ENCODE measurements around the gene PTPN23.

Gene PTPN23

DNA sequence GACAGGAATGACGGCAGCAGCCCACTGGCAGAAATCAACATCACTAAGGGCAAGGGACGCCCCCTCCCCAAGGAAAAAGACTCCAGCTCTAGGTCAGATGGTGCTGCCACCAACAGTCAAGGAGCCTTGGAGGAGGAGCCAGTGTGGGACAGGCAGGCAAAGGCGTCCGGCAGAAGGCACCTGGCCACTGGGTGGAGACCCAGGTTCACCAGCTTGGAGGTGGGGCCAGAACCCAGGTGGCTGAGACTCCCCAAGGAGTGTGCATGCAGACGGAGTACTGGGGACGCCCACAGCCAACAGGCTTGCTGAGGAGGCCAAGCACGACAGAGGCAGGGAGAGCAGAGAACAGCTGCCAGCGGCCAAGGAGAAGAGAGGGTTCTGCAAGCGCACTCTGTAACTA, 35.2 kb downstream of the PTPN23 start:
- H3K4me3 ChIP-seq (ENCODE audit: low read length): no peak overlapping the region
- DNase-seq (ENCODE audit: low read depth, low spot score): no peak

DNA sequence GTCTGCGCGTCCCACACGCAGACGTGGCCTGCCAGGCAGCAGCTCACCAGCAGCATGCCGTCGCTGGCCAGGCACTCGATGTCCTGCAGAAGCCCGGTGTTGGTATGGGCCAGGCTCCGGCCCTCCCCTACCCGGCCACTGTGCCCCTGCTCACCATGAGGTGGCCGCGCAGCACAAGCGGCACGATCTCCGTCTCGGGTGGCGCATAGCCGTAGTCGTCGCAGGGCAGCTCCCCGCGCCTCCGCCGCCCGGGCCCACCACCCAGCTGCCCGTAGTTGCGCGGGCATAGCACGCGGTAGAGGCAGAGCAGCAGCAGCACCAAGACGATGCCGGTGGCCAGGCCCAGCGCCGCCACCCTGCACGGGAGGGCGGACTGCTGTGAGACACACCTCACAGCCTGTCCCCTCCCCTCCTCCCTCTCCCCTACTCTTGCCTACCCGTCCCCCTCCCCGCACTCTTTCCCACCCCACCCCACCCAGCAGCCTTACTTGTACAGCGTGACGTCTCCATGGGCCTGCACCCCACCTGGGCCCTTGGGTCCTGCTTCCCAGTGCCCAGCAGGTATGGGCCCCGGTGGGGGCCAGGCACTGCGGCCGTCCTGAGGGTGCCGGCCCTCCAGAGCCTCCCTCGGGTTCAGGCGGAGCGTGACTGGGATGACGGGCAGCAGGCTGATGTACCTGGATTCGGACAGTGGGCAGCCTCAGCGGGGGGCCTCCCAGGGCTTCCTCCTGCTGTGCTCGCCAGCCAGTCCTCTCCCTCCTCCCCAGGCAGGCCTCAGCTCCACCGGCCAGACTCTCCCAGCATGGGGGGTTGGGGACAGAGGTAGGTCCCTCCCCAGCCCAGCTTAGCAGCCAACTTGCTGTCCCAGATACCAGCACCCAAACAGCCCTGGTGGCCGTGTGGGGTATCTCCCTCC, 37.6 kb downstream of the PTPN23 start:
- no peak overlapping the region for H3K4me3 ChIP-seq (ENCODE audit: low read length)
- no peak for DNase-seq (ENCODE audit: low read depth, low spot score)

DNA sequence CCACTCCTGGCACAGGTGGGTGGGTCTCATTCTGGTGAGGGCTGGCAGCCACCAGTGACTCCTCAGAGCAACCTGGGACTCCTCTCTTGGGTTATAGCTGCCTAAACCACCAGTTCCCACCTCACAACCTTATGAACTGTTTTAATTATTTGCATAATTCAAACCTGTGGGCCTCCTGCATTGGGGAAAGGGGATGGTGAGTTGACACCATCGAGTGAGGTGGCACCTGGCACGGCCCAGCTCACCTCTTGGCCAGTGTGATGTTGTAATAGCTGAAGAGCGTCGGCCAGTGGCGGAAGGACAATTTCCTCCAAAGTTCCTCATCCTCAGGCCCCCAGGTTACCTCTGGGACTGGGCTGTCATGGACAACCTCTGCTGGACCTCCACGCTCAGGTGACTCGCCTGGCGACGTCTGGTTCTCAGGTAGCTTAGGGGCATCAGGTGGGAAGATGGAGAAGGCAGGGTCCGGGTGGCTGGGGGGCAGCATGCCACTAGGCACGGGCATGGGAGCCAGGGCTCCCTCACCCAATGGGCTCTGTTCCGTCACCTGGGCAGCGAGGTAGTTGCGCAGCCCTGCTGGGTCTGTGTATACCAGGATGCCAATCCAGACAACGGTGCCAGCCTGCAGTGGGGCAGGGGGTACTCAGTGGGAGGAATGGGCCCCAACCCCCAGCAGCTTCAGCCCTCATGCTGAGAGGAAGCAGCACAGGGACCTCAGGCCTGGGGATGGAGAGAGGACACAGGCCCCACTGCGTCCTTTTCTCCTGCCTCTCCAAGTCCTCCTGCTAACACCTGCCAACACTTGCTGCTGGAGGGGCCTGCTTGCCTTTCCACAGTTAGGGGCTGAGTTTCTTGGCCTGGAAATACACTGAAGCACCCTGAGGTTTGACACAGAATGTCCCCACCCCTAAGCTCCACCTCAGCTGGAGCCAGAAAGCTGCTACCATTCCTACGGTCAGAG, 38.5 kb downstream of the PTPN23 start:
- H3K4me3 ChIP-seq (ENCODE audit: low read length): no peak overlapping the region
- DNase-seq (ENCODE audit: low read depth, low spot score): no peak

DNA sequence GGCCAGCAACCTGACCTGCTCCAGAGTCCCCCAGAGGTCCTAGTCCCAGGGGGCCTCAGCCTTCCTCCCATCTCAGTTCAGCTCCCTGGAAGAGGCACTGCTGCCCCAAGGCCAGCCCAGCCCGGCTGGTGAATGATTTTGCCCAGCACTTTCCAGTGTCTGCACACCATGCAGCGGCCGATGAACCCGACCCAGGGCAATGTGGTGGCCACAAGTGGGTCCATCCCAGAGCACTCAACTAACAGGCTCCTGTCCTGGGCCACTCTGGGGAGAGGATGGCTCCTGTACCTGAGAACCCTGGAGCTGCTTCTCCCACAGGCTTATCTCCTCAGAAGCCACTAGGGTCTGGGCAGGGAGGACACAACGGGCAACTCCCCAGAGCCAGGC, 39.2 kb downstream of the PTPN23 start:
- DNase-seq (ENCODE audit: low read depth, low spot score): no peak
- H3K4me3 ChIP-seq (ENCODE audit: low read length): no peak overlapping the region

DNA sequence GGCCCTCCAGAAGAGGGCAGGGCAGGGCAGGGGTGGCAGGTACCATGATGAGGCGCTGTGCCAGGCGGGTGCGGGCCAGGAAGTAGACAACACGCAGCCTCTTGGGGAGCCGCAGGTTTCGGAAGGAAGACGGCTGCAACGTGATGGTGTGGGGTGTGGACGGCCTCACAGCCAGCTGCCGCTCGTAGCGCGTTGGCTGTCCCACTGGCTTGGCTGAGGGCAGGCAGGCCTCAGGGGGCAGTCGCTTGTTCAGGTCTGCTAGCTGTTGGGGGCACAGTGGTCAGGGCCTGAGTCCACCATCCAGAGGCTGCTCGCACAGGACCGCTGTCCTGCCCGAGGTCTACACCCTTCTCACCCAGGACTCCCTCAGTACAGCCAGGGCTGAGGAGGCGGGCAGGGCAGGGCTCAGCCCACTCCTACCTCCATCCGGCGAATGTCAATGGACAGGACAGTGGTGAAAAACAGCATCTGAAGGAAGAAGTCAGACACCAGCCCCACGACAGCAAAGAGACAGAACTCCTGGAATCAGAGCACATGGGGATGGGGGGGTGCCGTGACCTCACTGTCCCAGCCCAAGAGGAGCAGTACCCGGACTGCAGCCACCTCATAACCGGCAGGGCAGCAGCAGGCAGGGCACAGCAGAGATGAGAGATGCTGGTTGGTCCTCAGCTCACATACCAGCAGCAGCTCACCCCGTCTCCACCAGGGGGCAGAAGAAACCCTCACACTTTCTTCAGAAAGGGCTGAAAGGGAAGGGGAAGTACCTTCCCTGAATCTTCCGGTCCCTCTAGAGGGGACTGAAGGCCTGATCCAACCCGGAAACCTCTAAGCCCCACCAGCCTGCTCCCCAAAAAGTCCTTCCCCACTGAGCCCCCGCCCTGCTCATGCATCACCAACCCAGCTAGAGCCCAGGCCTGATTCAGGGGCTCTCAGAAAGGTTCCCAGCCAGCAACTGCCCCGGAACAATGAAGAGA, 40.0 kb downstream of the PTPN23 start:
- peak; percentile 88 for DNase-seq (ENCODE audit: low read depth, low spot score)
- H3K4me3 ChIP-seq (ENCODE audit: low read length): peak overlapping the region; percentile 24

DNA sequence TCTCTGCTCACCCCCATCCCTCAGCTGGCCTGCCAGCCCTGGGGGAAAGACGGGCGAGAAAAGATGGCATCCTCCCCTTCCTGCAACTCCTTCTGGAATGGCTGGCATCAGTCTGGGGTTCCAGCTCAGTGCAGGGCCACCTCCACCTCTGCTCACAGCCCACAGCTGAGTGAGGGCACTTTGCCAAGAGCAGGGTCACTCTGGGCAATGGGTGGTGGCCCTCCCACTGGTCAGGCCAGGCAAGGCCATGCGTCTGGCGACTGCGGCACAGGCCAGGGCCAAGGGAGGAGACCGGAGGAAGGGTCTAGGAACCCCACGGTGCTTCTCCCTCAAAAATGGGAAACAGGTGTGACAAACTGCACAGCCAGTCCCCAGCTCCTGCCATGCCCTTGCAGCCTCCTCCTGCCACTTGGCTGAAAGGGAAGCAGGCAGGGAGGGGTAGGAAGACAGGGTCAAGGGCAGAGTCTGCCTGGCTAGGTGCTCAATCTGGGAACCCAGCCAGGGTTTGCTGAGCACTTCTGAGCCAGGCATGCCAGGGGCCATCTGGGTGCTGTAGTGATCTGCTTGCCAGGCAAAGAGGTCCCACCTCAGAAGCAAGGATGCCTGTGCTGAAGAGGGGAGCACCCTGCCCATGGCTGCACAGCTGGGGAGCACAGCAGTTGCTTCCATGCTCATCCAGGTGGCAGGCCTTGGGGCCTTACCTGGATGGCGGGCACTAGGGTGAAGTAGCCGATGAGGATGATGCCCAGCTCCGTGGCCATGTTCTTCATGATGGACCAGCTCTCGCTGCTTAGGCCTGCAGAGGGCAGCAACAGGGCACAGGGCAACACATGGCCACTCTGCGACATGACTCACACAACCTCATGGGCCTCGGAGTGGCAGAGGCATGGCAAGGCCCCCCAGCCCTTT, 41.2 kb downstream of the PTPN23 start:
- H3K4me3 ChIP-seq (ENCODE audit: low read length): peak overlapping the region; percentile 24; the same call in 1 of the 2 replicates
- no peak for DNase-seq (ENCODE audit: low read depth, low spot score)

DNA sequence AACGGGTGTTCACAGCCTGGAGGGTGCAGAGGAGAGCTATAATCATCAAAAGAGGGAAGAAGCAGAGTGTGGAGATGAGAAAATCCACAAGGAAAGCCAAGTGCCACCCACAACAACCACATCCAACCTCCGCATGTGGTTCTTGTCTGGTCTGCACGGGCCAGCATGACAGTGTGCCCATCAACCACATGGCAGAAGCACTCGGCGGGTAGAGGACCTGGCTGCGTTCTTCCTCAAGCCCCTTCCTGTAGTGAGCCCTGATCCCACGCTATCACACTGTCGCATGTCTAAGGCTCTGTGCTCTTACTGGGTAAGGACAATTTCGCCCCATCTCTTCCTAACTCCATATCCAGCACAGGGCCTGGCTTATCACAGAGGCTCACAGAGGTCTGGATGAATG, 41.9 kb downstream of the PTPN23 start:
- H3K4me3 ChIP-seq (ENCODE audit: low read length): no peak overlapping the region
- DNase-seq (ENCODE audit: low read depth, low spot score): no peak

DNA sequence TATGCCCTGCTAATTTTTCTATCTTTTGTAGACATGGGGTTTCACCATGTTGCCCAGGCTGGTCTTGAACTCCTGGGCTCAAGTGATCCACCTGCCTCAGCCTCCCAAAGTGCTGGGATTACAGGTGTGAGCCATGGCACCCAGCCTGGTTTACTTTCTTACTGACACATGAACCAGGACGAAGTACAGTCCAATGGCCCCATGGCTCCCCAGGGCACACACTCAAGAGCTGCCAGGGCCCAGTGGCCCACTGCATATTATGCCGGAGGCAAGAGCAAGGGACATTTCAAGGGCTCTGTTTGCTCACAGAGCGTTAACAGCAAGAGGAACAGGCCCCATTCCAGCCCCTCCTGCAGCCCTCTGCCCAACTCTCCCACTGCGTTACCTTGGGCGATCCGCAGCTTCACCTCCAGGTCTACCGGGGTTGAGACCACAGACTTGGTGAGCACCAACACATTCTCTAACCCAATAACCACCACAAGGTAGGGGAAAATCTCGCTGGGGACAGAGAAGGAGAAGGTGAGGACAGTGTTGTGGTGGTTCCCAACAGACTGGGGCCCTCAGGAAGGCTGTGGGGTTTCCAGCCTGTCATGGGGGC, 42.8 kb downstream of the PTPN23 start:
- DNase-seq (ENCODE audit: low read depth, low spot score): no peak
- no peak overlapping the region for H3K4me3 ChIP-seq (ENCODE audit: low read length)

DNA sequence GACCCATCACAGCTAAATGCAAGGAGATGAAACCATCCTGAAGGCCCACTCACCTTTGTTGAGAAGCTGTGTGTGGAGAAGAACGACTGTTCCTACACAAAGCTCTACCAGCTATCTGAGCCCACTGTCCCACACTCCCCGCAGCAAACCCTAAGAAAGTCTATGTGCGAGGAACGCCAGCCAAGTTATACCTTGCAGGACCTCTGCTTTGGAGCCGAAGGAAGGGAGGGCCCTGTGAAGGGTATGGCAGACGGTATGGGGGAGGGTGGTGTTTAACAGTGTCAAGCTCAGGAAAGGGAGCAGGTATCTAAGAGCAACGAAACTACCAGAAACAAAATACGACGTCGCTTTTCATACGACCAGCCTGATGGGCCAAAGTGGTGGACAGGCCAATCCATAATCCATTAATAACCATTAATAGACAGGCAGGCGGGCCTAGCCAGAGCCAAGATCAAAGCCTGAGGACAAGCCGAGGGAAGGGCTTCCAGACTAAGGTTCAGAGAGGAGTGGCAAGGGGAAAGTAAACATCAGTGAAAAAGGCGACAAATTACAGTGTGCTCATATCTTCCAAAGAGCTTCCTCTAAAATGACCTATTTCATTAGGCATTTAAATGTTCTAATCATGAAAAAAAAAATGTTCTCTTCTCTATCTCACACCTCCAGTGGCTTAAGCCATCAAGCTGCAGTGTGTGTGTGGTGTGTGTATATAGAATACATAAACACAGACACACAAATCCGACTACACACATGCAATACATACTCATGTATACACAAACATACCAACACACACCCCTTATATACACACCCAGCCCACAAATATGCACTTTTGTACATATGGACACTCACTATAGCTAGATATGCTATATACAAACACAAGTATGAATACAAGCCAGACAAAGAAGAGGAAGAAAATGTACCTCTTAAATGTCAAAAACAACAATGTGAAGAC, 43.9 kb downstream of the PTPN23 start:
- no peak overlapping the region for H3K4me3 ChIP-seq (ENCODE audit: low read length)
- DNase-seq (ENCODE audit: low read depth, low spot score): no peak

DNA sequence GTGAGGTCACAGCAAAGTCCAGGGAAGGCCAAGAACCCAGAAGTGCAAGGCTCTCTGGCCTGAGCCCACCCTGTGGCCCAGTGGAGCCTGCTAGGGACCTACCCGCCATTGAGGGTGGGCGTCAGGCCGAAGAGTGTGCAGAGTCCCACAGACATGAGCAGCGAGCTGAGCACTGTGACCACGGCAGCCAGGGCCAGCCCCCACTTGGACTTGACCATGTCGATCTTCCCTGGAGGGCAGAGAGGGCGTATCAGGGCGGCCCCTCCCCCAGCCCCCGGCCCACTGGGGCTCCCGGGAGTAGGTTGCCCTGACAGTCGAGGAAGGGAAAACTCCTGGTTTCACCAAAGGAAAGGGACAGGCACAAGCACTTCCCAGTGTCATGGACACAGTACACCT, 44.6 kb downstream of the PTPN23 start:
- H3K4me3 ChIP-seq (ENCODE audit: low read length): no peak overlapping the region
- DNase-seq (ENCODE audit: low read depth, low spot score): no peak

DNA sequence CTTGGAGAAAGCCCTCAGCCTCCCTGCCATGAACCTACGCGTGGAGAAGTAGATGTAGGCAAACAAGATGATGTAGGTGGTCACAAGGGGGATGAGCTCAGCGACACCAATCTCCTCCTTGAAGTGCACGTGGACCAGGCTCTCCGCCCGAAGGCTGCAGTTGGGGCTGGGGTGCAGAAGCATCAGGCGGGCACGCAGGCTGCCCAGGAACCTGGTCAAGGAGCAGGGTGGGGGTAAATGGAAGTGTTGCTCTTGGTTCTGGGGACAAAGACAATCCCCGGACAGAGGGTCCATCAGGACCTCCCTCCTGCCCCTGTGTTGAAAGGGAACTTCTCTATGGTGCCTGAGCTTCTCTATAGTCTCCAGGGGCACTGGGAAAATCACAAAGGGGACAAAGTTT, 45.1 kb downstream of the PTPN23 start:
- H3K4me3 ChIP-seq (ENCODE audit: low read length): no peak overlapping the region
- DNase-seq (ENCODE audit: low read depth, low spot score): no peak

DNA sequence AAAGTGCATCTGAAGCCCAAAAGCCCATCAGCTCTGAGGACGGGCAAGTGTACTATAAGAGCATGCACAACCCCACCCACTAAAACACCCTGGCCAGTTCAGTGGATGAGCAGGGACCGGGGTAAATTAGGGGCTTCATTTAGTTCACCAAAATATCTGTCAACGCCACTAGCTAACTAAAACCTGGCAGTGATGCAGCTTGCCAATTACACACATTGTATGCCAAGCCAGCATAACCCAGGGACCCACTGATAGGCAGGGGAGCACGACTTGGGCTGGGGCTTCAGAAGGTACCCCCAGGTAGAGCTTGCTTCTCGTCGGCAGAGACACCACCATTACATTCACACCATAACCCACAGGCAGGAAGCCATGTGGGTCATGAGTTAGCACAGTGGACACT, 47.0 kb downstream of the PTPN23 start:
- no peak overlapping the region for H3K4me3 ChIP-seq (ENCODE audit: low read length)
- no peak for DNase-seq (ENCODE audit: low read depth, low spot score)

DNA sequence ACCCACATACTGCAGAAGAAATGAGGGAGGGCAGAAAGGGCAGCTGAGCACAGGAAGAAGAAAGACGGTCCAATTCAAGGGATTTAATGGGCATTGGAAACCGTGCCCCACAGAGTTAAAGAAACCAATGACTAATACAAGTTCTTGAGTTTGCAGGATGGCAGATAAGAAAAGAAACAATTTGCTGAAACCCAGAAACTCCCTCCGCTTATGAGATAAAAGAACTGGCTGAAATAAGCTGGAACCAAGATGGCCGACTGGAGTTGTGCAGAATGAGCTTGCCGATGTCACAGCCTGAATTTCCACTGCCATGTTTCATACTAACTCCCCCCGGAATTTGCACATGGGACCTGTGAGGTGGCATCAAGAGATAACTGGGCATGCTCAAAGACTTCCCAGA, 47.8 kb downstream of the PTPN23 start:
- no peak overlapping the region for H3K4me3 ChIP-seq (ENCODE audit: low read length)
- no peak for DNase-seq (ENCODE audit: low read depth, low spot score)

DNA sequence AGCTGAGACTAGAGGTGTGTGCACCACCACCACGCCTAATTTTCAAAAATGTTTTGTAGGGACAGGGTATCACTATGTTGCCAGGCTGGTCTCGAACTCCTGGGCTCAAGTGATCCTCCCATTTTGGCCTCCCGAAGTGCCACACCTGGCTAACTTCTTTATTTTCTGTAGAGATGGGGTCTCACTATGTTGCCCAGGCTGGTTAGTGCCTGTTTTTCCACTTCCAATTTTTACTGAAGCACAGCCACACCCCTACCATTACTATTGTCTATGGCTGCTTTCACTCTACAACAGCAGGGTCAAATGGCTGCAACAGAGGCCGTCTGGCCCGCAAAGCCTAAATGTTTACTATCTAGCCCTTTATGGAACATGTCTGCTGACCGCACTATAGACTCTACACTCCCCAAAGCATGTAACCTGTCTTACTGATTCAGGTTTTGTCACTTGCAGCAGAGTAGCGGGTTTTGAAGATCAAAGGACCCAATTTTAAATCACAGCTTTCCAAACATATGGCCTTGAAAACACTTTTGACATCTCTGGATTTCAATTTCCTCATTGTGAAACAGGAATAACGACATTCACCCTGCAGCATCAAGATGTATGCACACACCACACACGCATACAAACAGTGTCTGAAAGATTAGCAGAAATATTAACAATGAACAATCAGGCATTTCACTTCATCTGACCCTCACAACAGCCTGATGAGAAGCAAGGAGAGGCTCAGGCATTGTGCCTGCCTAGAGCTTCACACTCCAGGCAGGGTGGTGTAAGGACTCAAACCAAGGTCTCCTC, 48.9 kb downstream of the PTPN23 start:
- no peak overlapping the region for H3K4me3 ChIP-seq (ENCODE audit: low read length)
- no peak for DNase-seq (ENCODE audit: low read depth, low spot score)

DNA sequence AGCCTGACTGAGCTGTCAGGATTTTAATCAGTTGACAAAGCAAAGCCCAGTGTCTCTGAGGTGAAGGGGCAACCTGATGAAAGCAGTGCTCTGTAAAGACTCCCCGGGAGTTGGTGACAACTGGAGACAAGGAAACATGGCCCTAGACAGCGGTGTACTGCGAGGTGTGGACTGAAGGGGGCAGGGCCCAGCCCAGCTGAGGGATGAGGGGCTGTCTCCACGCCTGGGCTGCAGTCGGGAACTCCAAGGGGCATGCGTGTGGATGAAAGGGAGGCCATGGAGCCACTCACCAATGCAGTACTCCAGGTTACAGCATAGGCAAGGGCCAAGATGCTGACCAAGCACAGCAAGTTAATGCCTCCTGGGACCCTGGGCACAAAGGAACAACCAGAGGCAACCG, 49.8 kb downstream of the PTPN23 start:
- no peak overlapping the region for H3K4me3 ChIP-seq (ENCODE audit: low read length)
- DNase-seq (ENCODE audit: low read depth, low spot score): no peak

DNA sequence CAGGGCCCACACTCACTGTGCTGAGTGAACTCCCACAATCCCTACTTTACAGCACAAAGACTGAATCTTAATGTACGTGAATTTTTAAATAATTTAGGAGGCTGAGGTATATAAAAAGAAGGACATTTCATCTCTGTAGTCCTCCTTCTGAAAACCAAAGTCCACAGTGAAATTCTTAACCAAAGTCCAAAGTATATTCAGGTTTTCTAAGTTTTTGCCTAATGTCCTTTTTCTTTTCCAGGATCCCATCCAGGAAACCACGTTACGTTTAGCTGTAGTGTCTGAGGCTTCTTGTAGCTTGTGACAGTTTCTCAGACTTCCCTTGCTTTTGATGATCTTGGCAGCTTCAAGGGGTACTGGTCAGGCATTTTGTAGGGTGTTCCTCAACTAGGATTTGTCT, 50.4 kb downstream of the PTPN23 start:
- DNase-seq (ENCODE audit: low read depth, low spot score): no peak
- no peak overlapping the region for H3K4me3 ChIP-seq (ENCODE audit: low read length)

Data from Jurkat, Clone E6-1 (cell line).